Liver (tissue), 3 donors: ENCODE data around the gene BFSP1.

Experiments used
- CTCF ChIP-seq: fragments of 150-350 bp; IDR thresholded peaks from 2 replicates; pipeline ENCODE4 v1.5.1; 2017; ENCODE audit warnings: improper control_type of control experiment, low read depth, low read length; ENCODE audit not compliant: missing input control
- JUND ChIP-seq, 2 donors: IDR thresholded peaks; 2 replicates each; pipeline ENCODE4 v1.6.1; 2016; ENCODE audit warnings: antibody characterized with exemption in 2 of 2
- donor health status: healthy.
- donor health status: healthy.

GRCh38 chr20:17461941-17462340 lies 69.2 kb downstream of the BFSP1 start:
- TF ChIP-seq JUND (IDR thresholded peaks at IDR 0.05) (no peak), CTCF (no peak)
